NCI-H187 (cell line): ENCODE measurements around the gene BMF.
"Not testable (repeated sequence)": the region's sequence is repeated elsewhere in the genome, so short reads cannot be mapped to it uniquely, and the experiment has no call there.

Source experiments
- DNase-seq, 2 experiments: peaks; one replicate each; lab custom pipeline; 2025; lab: John Stamatoyannopoulos, UW

BMF gene

DNA sequence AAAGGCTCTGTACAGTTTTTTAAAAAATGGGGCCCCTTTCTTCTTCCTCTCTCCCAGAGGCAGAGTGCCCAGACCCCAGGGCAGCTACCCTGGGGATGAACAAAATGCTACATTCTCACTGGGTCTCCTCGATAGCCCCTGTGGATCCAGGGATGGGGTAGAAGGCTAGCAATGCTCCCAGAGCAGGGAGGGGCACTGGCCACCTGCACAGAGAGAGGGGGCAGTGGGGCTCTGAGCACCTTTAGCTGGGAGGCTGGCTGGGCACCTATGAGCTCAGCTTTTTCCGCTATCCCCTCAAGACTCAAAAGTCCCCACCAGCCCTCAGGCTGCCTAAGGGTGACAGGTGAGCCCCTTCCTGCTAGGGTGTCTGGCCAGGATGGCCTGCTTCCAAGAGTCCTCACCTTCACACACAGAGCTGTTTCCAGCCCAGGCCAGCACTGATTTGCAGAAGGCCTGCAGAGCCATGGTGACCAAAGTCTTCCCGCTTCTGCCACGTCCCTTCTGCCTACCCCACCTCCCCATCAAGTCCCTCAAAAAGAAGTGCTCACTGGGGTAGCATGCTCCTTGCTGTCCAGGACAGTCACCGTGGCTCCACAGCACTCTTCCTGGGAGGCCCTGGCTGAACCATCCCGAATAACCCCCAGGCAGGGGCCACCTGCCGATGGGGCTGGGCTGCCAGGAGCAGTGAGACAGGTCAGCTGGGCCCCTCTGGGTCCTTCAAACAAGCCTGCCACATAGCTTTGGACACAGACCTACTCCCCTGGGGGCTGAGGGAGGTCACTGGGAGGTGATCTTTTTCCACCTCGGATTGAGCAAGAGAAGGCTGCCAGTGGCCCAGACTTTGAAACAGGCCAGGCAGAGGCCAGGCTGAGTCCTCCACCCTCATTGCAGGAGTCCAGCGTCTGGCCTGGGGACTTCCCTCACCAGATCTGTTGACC is 20.4 kb downstream of the BMF start:
- DNase-seq: no peak

DNA sequence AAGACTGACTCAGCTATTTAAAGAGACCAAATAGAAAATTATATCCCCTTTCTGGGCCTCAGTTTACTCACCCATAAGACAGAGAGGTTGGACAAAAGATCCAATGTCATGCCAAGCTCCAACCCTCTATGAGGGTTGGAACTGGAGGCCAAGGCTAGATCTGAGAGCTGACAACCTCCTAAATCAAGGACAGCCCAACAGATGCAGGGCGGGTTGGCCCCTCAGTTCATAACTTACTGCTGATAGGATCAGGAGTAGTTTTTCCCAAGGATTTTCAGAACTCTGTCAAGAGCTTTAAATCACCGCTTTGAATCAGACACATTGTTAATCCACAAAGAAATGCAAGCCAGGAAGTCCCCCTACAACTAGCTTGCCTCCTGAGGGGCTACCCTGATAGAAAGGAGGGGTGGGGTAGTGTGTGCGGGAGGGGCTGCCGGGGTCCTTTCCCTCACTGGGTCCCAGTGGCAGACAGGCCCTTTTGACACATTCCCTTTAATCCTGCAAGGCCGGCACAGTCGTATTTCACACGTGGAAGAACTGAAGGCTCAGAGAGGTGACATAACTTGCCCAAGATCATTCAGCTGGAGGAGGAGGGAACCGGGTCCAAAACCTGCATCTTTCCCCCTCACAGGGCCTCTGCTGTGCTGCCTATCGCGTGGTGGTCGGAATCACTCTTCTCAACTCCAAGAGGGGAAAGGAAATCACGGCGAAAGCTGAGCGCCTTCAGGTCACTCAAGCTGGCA is 21.4 kb downstream of the BMF start:
- no peak for DNase-seq

- no peak for DNase-seq
Observed at GRCh38 chr15:40085266-40085665, 23.4 kb downstream of the BMF start.

DNA sequence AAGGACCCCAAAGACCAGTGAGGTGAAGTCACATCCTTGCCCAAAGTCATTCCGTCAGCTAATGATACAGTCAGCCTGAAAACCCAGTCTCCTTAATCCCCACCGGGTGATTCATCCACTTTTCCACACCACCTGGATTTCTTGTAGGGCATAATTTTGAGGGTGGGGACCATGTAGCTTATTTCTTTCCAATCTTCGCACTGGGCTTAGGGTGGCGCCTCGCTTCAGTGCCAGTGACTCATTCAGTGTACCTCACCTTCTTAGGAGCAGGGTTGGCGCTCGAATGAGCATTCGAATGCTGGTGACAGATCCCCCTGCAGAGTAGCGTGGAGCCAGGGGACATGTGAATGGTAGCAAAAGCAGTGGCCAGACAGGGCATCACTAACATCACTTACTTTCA is 24.0 kb downstream of the BMF start:
- DNase-seq: no peak

DNA sequence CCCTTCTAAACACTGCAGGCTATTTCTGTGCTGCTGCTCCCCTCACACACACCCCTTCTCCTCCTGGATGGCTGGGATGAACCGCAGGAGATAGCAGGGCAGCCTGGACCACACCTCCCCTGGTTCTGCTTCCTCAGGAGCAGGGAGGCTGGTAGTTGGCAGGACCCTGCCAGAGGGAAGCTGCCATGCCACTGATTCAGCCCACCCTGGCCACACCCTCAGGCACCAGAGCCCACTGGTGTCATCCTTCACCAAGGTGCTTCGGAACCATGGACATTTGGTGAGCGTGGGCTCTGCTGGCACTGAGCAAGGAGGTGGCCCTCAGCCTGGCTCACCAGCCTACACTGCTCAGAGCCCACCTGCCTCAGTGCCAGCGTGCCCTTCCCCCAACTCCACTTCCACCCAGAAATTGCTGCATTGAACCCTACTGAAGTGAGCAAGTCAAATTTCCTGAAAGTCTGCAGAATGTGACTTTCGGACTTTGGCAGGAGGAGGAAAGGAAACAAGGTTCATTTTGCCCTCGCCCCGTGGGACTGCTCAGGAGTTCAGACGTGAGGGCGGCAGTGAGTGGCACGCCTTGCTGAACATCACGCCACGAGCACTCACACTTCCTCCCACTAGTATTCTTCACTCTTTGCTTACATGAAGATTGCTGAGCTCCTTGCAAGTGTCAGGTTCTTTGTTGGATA is 26.3 kb downstream of the BMF start:
- DNase-seq: no peak

GRCh38 chr15:40081691-40082194 is 26.9 kb downstream of the BMF start:
- DNase-seq: no peak

GRCh38 chr15:40080847-40081246 is 27.8 kb downstream of the BMF start:
- DNase-seq: no peak

GRCh38 chr15:40080104-40080503 is 28.6 kb downstream of the BMF start:
- no peak for DNase-seq

GRCh38 chr15:40079456-40079855 is 29.2 kb downstream of the BMF start:
- DNase-seq: no peak

- DNase-seq: no peak
Observed at GRCh38 chr15:40075298-40076044, 33.2 kb downstream of the BMF start.

DNA sequence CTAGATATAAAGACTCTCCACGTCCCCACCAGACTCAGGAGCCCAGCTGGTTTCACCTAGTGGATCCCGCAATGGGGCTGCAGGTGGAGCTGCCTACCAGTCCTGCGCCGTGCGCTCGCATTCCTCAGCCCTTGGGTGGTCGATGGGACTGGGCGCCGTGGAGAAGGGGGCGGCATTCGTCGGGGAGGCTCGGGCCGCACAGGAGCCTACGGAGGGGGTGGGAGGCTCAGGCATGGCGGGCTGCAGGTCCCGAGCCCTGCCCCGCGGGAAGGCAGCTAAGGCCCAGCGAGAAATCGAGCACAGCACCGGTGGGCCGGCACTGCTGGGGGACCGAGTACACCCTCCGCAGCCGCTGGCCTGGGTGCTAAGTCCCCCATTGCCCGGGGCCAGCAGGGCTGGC is 34.0 kb downstream of the BMF start:
- not testable (repeated sequence) for DNase-seq

- DNase-seq: not testable (repeated sequence)
Observed at GRCh38 chr15:40073716-40074490, 34.8 kb downstream of the BMF start.

- no peak for DNase-seq
Observed at GRCh38 chr15:40072216-40072990, 36.3 kb downstream of the BMF start.

GRCh38 chr15:40070608-40071218 is 38.0 kb downstream of the BMF start:
- no peak for DNase-seq

DNA sequence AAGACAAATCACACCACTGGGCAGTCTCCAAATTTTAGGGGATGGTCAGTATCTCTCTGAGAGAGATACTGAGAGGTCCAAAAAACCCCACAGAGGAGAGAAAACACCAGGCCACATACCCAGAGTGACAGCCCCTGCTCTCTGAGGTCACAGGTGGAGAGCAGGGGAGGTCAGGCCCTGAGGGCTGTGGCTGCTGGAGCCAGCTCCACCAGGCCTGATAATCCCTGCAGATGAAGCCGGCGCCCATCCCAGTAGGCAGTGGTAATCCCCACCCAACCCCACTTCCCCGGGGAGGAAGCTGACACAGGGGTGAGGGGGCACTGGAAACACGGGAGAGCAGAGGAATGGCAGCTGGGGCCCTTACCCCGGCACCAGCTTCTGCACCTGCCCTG is 38.5 kb downstream of the BMF start:
- no peak for DNase-seq

DNA sequence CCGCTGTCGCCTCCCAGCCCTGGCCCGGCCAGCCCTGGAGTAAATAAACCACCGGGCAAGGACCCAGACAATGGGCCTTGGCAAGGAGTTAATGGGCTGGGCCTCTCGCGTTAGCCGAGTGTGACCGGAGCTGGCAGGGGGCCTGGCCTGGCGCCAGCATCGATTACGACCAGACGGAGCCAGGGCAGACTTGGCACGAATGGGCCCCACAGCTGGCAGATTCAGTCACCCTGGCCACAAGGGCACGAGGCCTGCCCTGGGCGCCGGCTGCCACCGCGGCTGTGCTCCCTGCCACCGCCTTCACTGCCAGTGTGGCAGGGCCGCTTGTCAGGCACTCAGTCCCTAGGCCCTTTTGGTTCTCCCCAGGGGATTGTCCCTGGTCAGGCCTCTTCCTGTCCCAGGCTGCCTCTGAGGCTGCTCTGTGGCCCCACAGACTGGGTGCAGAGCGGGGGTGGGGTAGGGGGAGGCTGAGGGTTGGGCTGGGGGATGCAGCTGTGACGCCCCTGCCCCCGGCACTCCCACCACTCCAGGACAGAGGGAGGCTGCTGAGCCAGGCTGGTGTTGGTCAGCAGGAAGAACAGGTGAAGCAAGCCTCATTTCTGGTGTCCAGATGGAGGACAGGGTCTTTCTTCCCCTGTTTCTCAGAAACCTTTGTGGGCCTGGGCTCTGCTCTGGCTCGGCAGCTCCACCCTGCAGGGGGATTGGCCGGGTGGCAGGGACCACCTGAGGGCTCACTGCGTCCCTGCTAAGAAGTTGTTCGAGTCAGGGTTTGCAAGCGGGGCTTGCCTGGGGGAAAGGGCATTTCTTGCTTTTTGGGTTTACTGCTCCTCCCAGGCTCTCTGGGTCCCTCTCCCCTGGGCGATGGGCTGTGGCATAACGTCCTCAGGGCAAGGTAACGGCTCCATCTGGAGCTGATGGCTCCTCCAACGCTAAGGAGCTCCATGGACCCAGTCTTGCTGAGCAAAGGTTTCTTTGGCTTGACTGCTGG is 39.2 kb downstream of the BMF start:
- DNase-seq: peak; percentile 73 to 87

GRCh38 chr15:40067921-40068624 is 40.6 kb downstream of the BMF start:
- no peak for DNase-seq

- DNase-seq: no peak
Observed at GRCh38 chr15:40066589-40066988, 42.1 kb downstream of the BMF start.
